SHP77 treated with DMSO at 0.1 percent for 48 hours (cell line): ENCODE data around the gene MLLT3.

ENCODE experiments used
- DNase-seq: peaks from one replicate; lab custom pipeline; 2025; lab: John Stamatoyannopoulos, UW

MLLT3 gene

DNA sequence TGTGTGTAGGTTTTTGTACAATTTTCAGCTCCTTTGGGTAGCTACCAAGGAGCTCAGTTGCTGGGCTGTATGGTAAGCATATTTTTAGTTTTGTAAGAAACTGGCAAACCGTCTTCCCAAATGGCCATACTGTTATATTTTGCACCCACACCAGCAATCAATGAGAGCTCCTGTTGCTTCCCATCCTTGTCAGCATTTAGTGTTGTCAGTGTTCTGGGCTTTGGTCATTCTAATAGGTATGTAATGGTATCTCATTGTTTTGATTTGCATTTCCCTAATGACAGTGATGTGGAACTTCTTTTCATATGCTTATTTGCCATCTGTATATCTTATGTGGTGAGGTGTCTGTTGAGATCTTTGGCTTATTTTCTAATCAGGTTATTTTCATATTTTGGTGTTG, 320.1 kb downstream of the MLLT3 start:
- no peak for DNase-seq

- DNase-seq, result no peak
These were observed 321.7 kb downstream of the MLLT3 start for GRCh38 chr9:20300430-20301115.

GRCh38 chr9:20297646-20298084, 324.6 kb downstream of the MLLT3 start:
- DNase-seq, result no peak

- no peak for DNase-seq
These were observed 326.7 kb downstream of the MLLT3 start for GRCh38 chr9:20295555-20295954.

DNA sequence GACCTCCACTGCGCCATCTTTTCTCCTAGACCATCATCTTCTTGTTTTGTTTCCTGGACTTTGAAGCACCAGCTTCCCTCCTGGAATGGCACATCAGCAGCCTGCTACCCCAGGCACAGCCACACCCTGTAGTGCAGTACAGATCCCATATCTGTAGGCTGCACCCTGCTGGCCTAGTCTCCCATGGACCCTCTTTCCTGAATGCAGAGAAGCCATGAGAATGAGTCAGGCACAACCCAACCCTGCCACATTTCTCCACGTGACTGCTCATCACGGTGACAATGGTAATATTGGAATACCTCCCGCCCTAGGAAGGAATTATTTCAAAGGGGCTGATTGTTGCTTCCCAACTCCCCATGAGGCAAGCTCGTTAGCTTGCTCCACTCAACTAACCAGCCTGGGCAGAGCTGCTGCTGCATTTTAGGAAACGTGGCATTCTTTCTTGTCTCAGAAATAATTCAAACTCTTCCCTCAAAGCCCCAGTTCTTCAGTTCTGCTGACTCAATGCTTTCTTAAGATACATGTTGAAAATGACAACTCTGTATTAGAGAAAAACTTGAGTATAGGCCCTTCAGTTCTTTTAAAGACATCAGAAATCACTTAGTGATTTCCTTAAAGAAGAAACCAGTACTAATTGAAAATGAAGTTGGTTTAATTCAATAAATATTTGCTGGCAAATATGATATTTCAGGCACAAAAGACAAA, 328.1 kb downstream of the MLLT3 start:
- no peak for DNase-seq

- no peak for DNase-seq
These were observed 330.3 kb downstream of the MLLT3 start for GRCh38 chr9:20292002-20292401.
